Smooth muscle cell (in vitro differentiated cells): ENCODE data around the gene OR2AT4. TPM values are rescaled to one million over a fixed set of nuclear protein-coding genes. Genes with fewer than 3 reads are reported as not detected.

Source experiments
- DNase-seq: peaks from one replicate; lab custom pipeline; 2025; ENCODE audit not compliant: unreplicated experiment; lab: John Stamatoyannopoulos, UW
- H2AFZ ChIP-seq: fragments of 200-600 bp; sonication (generic); 2 replicates; pipeline ENCODE4 v1.6.0; 2016; ENCODE audit warnings: antibody characterized with exemption, low read depth, mild to moderate bottlenecking
- H3F3A ChIP-seq: fragments of 200-600 bp; sonication (generic); 2 replicates; pipeline ENCODE4 v1.6.0; 2017; ENCODE audit warnings: antibody characterized with exemption, low read depth
- H3K27ac ChIP-seq: fragments of 200-600 bp; sonication (generic); 2 replicates; pipeline ENCODE4 v1.5.1; 2016; ENCODE audit warnings: low read depth, mild to moderate bottlenecking
- H3K27me3 ChIP-seq: fragments of 200-600 bp; sonication (generic); 2 replicates; pipeline ENCODE4 v1.6.1; 2016; ENCODE audit warnings: low read depth, mild to moderate bottlenecking
- H3K36me3 ChIP-seq: fragments of 200-600 bp; sonication (generic); 2 replicates; pipeline ENCODE4 v1.5.1; 2016; ENCODE audit warnings: low read depth
- H3K4me1 ChIP-seq: fragments of 200-600 bp; sonication (generic); 2 replicates; pipeline ENCODE4 v1.5.1; 2016; ENCODE audit warnings: low read depth
- H3K4me2 ChIP-seq: fragments of 200-600 bp; sonication (generic); 2 replicates; pipeline ENCODE4 v1.6.0; 2016; ENCODE audit warnings: mild to moderate bottlenecking
- H3K4me3 ChIP-seq: fragments of 200-600 bp; sonication (generic); 2 replicates; pipeline ENCODE4 v1.5.1; 2016; ENCODE audit warnings: mild to moderate bottlenecking
- H3K79me2 ChIP-seq: fragments of 200-600 bp; sonication (generic); 2 replicates; pipeline ENCODE4 v1.6.0; 2016; ENCODE audit warnings: low read depth, mild to moderate bottlenecking
- H3K9ac ChIP-seq: fragments of 200-600 bp; sonication (generic); 2 replicates; pipeline ENCODE4 v1.6.0; 2016; ENCODE audit warnings: low read depth
- H3K9me3 ChIP-seq: fragments of 200-600 bp; sonication (generic); replicated peaks from 2 replicates; pipeline ENCODE4 v1.5.1; 2016; ENCODE audit warnings: low read depth
- H4K20me1 ChIP-seq: fragments of 200-600 bp; sonication (generic); 2 replicates; pipeline ENCODE4 v1.6.0; 2016; ENCODE audit warnings: low read depth
- WGBS: methylation state at CpG from one replicate; pipeline ENCODE4 v1.1.7; 2016; ENCODE audit warnings: low lambda C conversion rate; 5-methylcytosine and 5-hydroxymethylcytosine counted together
- polyA plus RNA-seq: library from polyadenylated mRNA; unstranded; fragments of >200 nt; fragmentation: Nextera tagmentation; extraction: Ambion mirVana; gene quantifications from 2 replicates; pipeline ENCODE4 v1.2.1, GENCODE V29; 2016
- total RNA-seq: library from RNA; depleted of rRNA; stranded (reverse); fragments of >200 nt; gene quantifications from 2 replicates; pipeline ENCODE4 v1.2.3, GENCODE V29; 2014
- TF ChIP-seq, protein P1 (sequence below): fragments of 200-600 bp; sonication (generic); IDR thresholded peaks from 2 replicates; pipeline ENCODE4 v1.5.1; 2017; ENCODE audit warnings: borderline replicate concordance, mild to moderate bottlenecking, antibody characterized with exemption; ENCODE audit not compliant: insufficient read depth, poor library complexity, severe bottlenecking

Gene OR2AT4
- total and polyA plus RNA-seq, 2 experiments from 2014 or later, result not detected

DNA sequence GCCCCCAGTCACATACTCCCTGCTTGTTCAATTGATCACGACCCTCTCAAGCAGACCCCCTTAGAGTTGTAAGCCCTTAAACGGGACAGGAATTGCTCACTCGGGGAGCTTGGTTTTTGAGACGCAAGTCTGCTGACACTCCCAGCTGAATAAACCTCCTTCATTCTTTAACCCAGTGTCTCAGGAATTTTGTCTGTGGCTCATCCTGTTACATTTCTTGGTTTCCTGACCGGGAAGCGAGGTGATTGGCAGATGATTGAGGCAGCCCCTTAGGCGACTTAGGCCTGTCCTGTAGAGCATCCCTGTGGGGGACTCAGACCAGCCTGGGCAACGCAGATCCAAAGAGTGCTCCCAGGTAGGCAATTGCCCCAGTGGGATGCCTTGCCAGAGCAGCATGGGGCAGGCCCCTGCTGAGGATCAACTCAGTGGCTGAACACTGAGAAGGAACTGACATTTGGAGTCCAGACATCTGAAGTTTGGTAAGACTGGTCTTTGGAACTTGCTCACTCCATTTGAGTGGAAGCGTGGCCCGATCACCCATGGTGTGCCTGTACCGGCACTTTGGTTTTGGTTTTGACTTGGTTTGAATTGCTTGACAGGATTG, 56.4 kb downstream of the OR2AT4 start:
- Histone ChIP-seq H3K27me3 (no peaks in the 10 kb centered on the region), H3F3A (no peaks in the 10 kb centered on the region), H3K79me2 (no peaks in the 10 kb centered on the region), H3K4me3 (no peak overlapping the region), H2AFZ (no peak overlapping the region), H3K9ac (no peak overlapping the region), H3K9me3 (no peaks in the 10 kb centered on the region), H3K4me1 (no peaks in the 10 kb centered on the region), H3K36me3 (no peaks in the 10 kb centered on the region), H3K4me2 (no peak overlapping the region), H3K27ac (no peak overlapping the region), H4K20me1 (no peaks in the 10 kb centered on the region)
- TF ChIP-seq, protein P1, sequence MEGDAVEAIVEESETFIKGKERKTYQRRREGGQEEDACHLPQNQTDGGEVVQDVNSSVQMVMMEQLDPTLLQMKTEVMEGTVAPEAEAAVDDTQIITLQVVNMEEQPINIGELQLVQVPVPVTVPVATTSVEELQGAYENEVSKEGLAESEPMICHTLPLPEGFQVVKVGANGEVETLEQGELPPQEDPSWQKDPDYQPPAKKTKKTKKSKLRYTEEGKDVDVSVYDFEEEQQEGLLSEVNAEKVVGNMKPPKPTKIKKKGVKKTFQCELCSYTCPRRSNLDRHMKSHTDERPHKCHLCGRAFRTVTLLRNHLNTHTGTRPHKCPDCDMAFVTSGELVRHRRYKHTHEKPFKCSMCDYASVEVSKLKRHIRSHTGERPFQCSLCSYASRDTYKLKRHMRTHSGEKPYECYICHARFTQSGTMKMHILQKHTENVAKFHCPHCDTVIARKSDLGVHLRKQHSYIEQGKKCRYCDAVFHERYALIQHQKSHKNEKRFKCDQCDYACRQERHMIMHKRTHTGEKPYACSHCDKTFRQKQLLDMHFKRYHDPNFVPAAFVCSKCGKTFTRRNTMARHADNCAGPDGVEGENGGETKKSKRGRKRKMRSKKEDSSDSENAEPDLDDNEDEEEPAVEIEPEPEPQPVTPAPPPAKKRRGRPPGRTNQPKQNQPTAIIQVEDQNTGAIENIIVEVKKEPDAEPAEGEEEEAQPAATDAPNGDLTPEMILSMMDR, result no peak
- 87% methylated on average over 11 of the region's 11 CpGs for WGBS
- no peak for DNase-seq

DNA sequence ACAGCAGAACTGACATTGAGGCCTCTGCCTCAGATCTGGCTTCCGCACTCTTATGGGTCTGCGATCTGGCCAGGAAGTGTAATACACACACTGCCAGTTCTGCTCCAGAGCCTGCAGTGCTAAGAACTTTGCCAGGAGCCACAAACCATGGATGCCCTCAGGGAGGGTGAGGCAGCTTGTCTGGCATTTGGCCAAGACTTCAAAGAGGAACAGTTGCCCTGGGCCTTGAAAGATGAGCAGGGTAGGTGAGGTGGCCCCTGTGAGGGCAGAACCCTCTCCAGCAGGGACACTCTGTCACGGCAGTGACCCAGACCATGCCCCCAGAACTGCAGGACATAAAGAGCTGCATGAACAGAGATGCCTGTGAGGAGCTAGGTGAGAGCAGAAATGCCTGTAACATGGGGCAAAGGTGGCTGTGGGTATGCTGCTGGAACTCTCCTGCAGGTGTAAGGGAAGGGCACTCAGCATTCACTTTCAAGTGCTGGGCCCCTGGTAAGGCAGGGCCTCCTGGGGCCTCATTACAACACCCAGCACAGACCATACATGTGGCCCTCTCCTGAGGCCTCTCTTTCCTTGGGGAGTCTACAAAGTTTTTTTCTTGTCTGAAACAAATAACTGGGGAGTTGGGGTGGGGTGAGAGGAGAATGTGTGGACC, 60.6 kb downstream of the OR2AT4 start:
- Histone ChIP-seq H3K27me3 (no peaks in the 10 kb centered on the region), H3K9ac (no peak overlapping the region), H3K36me3 (no peaks in the 10 kb centered on the region), H3K4me3 (no peak overlapping the region), H3K9me3 (no peaks in the 10 kb centered on the region), H3F3A (no peaks in the 10 kb centered on the region), H3K79me2 (no peaks in the 10 kb centered on the region), H4K20me1 (no peaks in the 10 kb centered on the region), H3K4me1 (no peaks in the 10 kb centered on the region), H2AFZ (no peak overlapping the region), H3K4me2 (no peak overlapping the region), H3K27ac (no peak overlapping the region)
- TF ChIP-seq, protein P1, result no peak
- 81% methylated on average over 3 of the region's 3 CpGs for WGBS
- no peak for DNase-seq

DNA sequence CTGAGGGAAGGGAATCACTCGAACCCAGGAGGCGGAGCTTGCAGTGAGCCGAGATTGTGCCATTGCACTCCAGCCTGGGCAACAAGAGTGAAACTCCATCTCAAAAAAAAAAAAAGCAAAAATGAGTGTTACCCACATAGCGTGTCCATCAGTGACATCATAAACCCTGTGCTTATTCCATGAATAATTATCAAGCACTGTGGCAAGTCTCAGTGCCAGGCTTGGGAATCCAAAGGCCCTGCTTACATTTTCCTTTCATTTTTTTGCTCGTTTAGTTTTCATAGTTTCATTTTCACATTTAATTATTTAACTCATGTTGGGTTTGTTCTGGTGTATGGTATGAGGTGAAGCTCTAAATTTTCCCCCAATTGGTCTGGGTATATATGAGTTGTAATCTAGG, 61.4 kb downstream of the OR2AT4 start:
- no peaks in the 10 kb centered on the region for H3F3A ChIP-seq
- DNase-seq, result no peak
- WGBS, result 96% methylated on average over 5 of the region's 5 CpGs
- H3K27me3 ChIP-seq, result no peaks in the 10 kb centered on the region
- H3K36me3 ChIP-seq, result no peaks in the 10 kb centered on the region
- TF ChIP-seq, protein P1, result no peak
- H3K79me2 ChIP-seq, result no peaks in the 10 kb centered on the region
- H3K4me3 ChIP-seq, result no peak overlapping the region
- H2AFZ ChIP-seq, result no peak overlapping the region
- H3K9ac ChIP-seq, result no peak overlapping the region
- no peak overlapping the region for H3K4me2 ChIP-seq
- no peak overlapping the region for H3K27ac ChIP-seq
- no peaks in the 10 kb centered on the region for H3K4me1 ChIP-seq
- H4K20me1 ChIP-seq, result no peaks in the 10 kb centered on the region
- H3K9me3 ChIP-seq, result no peaks in the 10 kb centered on the region

DNA sequence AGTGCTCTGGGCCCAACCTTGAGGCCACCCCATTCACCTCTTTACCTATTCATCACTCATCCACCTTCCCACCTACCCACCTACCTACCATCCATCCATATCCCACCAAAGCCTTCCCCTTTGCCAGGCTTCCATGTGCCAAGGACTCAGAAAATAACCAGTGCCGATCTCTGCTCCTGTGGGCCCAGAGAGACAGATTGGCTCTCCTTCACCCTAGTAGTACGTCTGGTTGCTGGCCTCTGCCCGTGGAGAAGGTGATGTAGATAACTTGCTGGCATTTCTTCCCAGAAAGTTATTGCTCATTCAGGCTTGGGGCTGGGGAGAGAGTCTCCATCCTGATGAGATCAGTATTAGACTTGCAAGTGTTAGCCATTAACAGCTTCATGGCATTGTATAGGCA, 62.8 kb downstream of the OR2AT4 start:
- no peak overlapping the region for H3K9ac ChIP-seq
- no peak overlapping the region for H2AFZ ChIP-seq
- H3K4me1 ChIP-seq, result no peaks in the 10 kb centered on the region
- no peak overlapping the region for H3K4me2 ChIP-seq
- DNase-seq, result no peak
- TF ChIP-seq, protein P1, result no peak
- H3F3A ChIP-seq, result no peaks in the 10 kb centered on the region
- WGBS, result 89% methylated on average over 3 of the region's 3 CpGs
- no peaks in the 10 kb centered on the region for H3K27me3 ChIP-seq
- no peaks in the 10 kb centered on the region for H3K36me3 ChIP-seq
- H3K4me3 ChIP-seq, result no peak overlapping the region
- no peaks in the 10 kb centered on the region for H4K20me1 ChIP-seq
- H3K9me3 ChIP-seq, result no peaks in the 10 kb centered on the region
- no peaks in the 10 kb centered on the region for H3K79me2 ChIP-seq
- no peak overlapping the region for H3K27ac ChIP-seq
